IPS-20b (cell line): Measurements from ENCODE around the gene IGF2BP2.

Experiments used
- H3K27ac ChIP-seq: one replicate; pipeline ENCODE4 v1.5.1; 2013; ENCODE audit warnings: low read length
- H3K27me3 ChIP-seq: 2 replicates; pipeline ENCODE4 v1.6.1; 2013; ENCODE audit warnings: mild to moderate bottlenecking, low read length, inconsistent platforms; ENCODE audit not compliant: insufficient read depth
- H3K36me3 ChIP-seq: 2 replicates; pipeline ENCODE4 v1.6.1; 2013; ENCODE audit warnings: low read depth, mild to moderate bottlenecking, inconsistent platforms, low read length, moderate library complexity; ENCODE audit not compliant: insufficient read depth
- H3K4me1 ChIP-seq: 2 replicates; pipeline ENCODE4 v1.6.1; 2013; ENCODE audit warnings: mild to moderate bottlenecking, control low read depth, inconsistent platforms, low read length, moderate library complexity; ENCODE audit not compliant: insufficient read depth
- H3K4me3 ChIP-seq: 2 replicates; pipeline ENCODE4 v1.5.1; 2013; ENCODE audit warnings: mild to moderate bottlenecking, low read length, inconsistent platforms
- H3K9ac ChIP-seq: 2 replicates; pipeline ENCODE4 v1.6.1; 2013; ENCODE audit warnings: low read depth, mild to moderate bottlenecking, inconsistent platforms, low read length, moderate library complexity
- H3K9me3 ChIP-seq: 2 replicates; pipeline ENCODE4 v1.6.1; 2013; ENCODE audit warnings: mild to moderate bottlenecking, low read depth, low read length, inconsistent platforms; ENCODE audit not compliant: insufficient read depth

Gene IGF2BP2

DNA sequence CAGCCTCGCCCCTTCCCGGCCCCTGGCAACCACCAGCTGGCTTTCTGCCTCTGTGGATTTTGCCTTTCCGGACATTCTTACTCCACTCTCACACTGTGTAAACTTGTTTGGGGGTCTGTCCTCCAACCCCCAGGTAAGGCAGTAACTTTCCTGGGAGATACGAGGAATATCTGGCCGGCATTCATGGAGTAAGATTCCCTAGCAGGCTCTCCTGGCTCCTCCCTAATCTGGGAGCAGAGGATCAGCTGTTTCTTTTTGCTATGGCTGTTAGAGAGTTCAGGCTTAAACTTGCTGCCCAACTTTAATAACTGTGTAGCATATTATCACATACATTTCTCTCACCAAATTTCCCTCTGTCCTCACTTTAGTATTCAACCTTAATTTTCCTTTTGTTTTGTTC, 64.3 kb downstream of the IGF2BP2 start:
- H3K27ac ChIP-seq: no peak overlapping the region
- peaks cover 22% of the 10 kb centered on the region for H3K36me3 ChIP-seq
- no peak overlapping the region for H3K9ac ChIP-seq
- no peak overlapping the region for H3K4me3 ChIP-seq
- H3K9me3 ChIP-seq: peaks cover 16% of the 10 kb centered on the region
- H3K27me3 ChIP-seq: no peaks in the 10 kb centered on the region
- H3K4me1 ChIP-seq: peaks cover 35% of the 10 kb centered on the region

DNA sequence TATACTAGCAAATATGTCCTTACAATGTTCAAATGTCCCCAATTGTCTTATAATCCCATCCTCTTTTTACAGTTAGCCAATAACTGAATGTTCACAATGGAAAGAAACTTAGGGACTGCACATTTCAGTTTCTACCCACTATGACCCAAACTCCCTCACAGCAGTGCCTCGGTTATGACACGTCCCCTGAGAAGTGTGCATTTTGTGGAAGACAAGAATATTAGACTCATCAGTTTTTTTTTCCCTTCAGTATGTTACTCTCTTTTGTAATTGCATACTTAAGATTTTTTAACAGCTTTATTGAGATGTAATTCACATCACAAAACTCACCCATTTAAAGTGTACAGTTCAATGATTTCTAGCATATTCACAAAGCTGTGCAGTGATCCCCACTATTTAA, 64.8 kb downstream of the IGF2BP2 start:
- H3K4me1 ChIP-seq: peaks cover 35% of the 10 kb centered on the region
- no peak overlapping the region for H3K27ac ChIP-seq
- H3K4me3 ChIP-seq: no peak overlapping the region
- peaks cover 27% of the 10 kb centered on the region for H3K36me3 ChIP-seq
- peaks cover 20% of the 10 kb centered on the region for H3K9me3 ChIP-seq
- H3K27me3 ChIP-seq: no peaks in the 10 kb centered on the region
- H3K9ac ChIP-seq: no peak overlapping the region

DNA sequence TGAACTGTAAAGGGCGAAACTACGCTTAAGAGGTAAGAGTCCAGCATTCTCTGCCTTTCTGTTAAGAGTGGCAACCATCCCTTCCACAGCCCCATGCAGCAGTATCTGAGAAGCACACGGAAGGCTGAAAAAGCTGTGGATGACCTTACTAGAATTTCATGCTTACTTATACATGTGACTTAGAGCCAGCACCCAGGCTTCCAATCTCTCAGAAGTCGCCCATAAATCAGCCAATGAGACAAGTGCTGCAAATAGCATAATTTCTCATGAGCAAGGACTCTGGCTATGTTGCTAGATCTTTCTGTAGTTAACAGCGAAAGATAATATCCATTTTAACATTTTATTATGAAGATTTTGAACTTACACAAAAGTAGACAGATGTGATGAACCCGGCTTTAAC, 65.3 kb downstream of the IGF2BP2 start:
- no peak overlapping the region for H3K4me3 ChIP-seq
- H3K27me3 ChIP-seq: no peaks in the 10 kb centered on the region
- H3K9ac ChIP-seq: no peak overlapping the region
- H3K27ac ChIP-seq: no peak overlapping the region
- H3K36me3 ChIP-seq: peaks cover 28% of the 10 kb centered on the region
- peaks cover 34% of the 10 kb centered on the region for H3K4me1 ChIP-seq
- peaks cover 21% of the 10 kb centered on the region for H3K9me3 ChIP-seq

DNA sequence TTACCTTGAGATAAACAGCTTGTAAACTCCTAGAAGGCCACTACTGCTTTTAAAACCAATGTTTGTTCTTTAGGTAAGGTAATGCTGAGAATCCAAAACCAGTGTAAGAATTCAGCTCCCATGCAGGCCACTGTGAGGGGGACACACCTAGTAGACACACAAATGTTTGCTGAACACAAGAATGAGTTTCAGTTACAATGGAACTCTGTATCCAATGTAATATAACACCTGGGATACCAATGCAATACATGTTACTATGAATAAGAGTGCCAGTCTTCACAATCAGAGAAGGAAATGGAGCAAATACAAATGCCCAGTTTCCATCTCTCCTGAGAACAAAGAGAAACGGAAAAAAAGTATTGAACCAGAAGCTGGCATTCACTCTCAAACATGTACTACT, 65.9 kb downstream of the IGF2BP2 start:
- no peak overlapping the region for H3K4me3 ChIP-seq
- H3K27ac ChIP-seq: no peak overlapping the region
- no peaks in the 10 kb centered on the region for H3K27me3 ChIP-seq
- no peak overlapping the region for H3K9ac ChIP-seq
- peaks cover 28% of the 10 kb centered on the region for H3K36me3 ChIP-seq
- H3K4me1 ChIP-seq: peaks cover 36% of the 10 kb centered on the region
- H3K9me3 ChIP-seq: peaks cover 21% of the 10 kb centered on the region

DNA sequence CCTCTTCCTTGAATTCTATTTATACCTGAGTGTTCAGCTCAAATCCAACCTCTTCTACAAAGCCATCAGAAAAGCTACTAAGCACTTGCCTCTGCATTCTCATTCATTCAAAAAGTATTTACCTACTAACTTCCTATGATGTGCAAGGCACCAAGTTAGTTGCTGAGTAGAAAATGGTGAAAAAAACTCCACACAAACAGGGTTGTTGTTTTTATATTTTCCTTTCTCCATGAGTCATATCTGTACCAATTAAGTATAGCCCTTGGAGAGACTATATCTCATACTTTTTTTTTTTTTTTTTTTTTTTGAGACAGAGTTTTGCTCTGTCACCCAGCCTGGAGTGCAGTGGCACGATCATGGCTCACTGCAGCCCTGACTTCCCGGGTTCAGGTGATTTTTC, 67.7 kb downstream of the IGF2BP2 start:
- no peak overlapping the region for H3K27ac ChIP-seq
- no peak overlapping the region for H3K9ac ChIP-seq
- H3K36me3 ChIP-seq: peaks cover 32% of the 10 kb centered on the region
- no peaks in the 10 kb centered on the region for H3K27me3 ChIP-seq
- peaks cover 32% of the 10 kb centered on the region for H3K4me1 ChIP-seq
- no peak overlapping the region for H3K4me3 ChIP-seq
- H3K9me3 ChIP-seq: peaks cover 21% of the 10 kb centered on the region

DNA sequence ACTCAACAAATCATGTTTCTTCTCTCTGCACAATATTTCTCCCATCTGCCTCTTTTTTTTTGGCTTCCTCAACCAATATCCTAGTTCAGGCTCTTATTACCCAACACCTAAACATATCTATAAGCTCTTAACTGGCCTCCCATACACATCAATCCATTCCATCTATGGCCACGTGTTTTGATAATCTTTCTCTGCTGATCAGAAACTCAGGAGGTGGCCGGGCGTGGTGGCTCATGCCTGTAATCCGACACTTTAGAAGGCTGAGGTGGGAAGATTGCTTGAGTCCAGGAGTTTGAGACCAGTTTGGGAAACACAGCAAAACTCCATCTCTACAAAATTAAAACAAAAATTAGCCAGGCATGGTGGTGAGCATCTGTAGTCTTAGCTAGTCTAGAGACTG, 68.4 kb downstream of the IGF2BP2 start:
- peaks cover 32% of the 10 kb centered on the region for H3K36me3 ChIP-seq
- H3K4me3 ChIP-seq: no peak overlapping the region
- no peak overlapping the region for H3K9ac ChIP-seq
- H3K9me3 ChIP-seq: peaks cover 21% of the 10 kb centered on the region
- H3K27me3 ChIP-seq: no peaks in the 10 kb centered on the region
- H3K27ac ChIP-seq: no peak overlapping the region
- peaks cover 32% of the 10 kb centered on the region for H3K4me1 ChIP-seq

DNA sequence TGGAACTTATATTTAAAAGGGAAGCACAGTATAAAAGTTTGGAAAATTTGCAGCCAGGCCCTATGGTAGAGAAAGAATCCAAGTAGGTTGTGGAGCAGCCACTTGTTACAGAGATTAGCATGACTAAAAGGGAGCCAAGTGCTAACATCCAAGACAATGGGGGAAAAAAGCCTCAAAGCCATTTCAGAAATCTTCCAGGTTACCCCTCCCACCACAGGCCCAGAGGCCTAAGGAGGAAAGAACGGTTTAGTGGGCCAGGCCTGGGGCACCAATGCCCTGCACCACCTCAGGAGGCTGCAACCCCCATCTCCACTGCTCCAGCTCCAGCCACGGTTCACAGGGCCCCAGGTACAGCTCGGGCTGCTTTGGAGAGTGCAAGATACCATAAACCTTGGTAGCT, 69.9 kb downstream of the IGF2BP2 start:
- no peaks in the 10 kb centered on the region for H3K27me3 ChIP-seq
- peaks cover 34% of the 10 kb centered on the region for H3K4me1 ChIP-seq
- H3K36me3 ChIP-seq: peaks cover 32% of the 10 kb centered on the region
- peak overlapping the region; percentile 54 for H3K4me3 ChIP-seq
- H3K27ac ChIP-seq: no peak overlapping the region
- H3K9me3 ChIP-seq: peaks cover 21% of the 10 kb centered on the region
- no peak overlapping the region; the same call in 1 of the 2 replicates for H3K9ac ChIP-seq

DNA sequence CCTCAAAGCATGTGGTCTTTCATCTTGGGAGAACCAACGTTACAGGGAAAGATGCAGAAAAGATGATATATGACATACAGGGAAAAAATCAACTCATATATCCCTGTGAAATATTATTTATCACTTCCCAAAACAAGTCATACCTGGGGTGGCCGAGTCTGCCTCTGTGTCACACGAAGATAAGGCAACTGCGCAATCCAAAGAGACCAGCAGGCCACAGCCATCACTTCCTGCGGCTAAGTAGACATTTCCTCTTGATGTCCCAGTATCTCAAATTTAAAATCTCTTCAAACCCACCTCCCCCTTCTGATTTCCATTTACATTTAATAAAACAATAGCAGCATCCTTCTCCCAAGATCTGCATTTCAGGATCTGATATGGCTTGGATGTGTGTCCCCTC, 71.5 kb downstream of the IGF2BP2 start:
- Histone ChIP-seq H3K4me1 (peaks cover 31% of the 10 kb centered on the region), H3K36me3 (peaks cover 29% of the 10 kb centered on the region), H3K9me3 (peaks cover 21% of the 10 kb centered on the region), H3K27ac (no peak overlapping the region), H3K4me3 (no peak overlapping the region), H3K9ac (no peak overlapping the region), H3K27me3 (no peaks in the 10 kb centered on the region)

DNA sequence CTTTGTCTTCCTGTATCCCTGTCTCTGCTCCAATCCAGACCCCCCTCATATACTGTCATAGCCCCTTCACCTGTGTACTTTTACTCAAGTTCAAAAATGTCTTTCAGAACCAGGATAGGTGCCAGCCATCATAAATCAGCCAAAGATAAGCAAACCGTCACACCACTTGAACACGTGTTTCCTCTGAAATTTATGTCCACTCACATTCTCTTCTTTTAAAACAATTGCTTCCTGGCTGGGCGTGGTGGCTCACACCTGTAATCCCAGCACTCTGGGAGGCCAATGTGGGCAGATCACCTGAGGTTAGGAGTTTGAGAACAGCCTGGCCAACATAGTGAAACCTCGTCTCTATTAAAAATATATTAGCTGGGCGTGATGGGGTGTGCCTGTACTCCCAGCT, 74.1 kb downstream of the IGF2BP2 start:
- peaks cover 7% of the 10 kb centered on the region for H3K9me3 ChIP-seq
- H3K9ac ChIP-seq: no peak overlapping the region
- no peak overlapping the region for H3K27ac ChIP-seq
- no peaks in the 10 kb centered on the region for H3K27me3 ChIP-seq
- peaks cover 34% of the 10 kb centered on the region for H3K4me1 ChIP-seq
- H3K36me3 ChIP-seq: peaks cover 11% of the 10 kb centered on the region
- H3K4me3 ChIP-seq: 0 out of 2 replicates have a peak overlapping the region, but pooled peaks have one; percentile 2

DNA sequence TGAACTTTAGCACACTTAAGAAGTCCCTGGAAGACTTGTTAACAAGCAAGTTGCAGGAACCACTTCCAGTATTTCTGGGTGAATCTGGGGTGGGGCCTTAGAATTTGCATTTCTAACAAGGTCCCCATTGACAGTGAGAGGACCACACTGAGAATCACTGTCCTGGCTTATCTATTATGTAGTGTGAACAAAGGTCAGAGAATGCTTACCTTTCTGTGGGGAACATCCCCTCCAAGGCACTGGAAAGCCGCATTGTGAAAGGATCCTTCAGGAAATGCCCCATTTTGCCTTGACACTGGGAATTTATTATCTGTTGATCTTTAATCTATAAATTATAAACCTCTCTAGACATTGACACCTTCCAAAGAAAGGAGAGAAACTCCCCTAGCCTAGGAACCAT, 74.8 kb downstream of the IGF2BP2 start:
- no peak overlapping the region for H3K27ac ChIP-seq
- 0 out of 2 replicates have a peak overlapping the region, but pooled peaks have one; percentile 2 for H3K4me3 ChIP-seq
- H3K9ac ChIP-seq: no peak overlapping the region
- H3K27me3 ChIP-seq: no peaks in the 10 kb centered on the region
- H3K9me3 ChIP-seq: no peaks in the 10 kb centered on the region
- peaks cover 41% of the 10 kb centered on the region for H3K4me1 ChIP-seq
- H3K36me3 ChIP-seq: peaks cover 4% of the 10 kb centered on the region

DNA sequence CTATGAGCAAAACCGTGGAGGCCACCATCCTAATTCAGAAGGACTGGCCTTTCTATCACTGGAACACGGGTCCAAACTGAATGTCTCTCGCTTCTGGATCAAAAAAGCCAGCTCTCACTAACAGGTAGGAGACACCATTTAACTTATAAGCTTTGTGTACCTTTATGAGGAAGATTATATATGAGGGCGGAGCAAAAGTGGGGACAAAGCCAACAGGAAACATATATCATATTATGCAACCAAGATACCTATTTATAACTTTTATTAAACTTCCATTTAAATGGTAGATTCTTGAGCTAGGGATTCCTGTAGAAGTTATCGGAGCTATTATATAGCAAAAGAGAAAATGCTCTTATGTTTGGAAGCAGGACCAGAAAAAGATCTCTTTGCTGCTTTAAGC, 78.4 kb downstream of the IGF2BP2 start:
- Histone ChIP-seq H3K9ac (no peak overlapping the region), H3K4me1 (peaks cover 31% of the 10 kb centered on the region), H3K36me3 (no peaks in the 10 kb centered on the region), H3K27ac (no peak overlapping the region), H3K4me3 (no peak overlapping the region), H3K9me3 (no peaks in the 10 kb centered on the region), H3K27me3 (no peaks in the 10 kb centered on the region)

DNA sequence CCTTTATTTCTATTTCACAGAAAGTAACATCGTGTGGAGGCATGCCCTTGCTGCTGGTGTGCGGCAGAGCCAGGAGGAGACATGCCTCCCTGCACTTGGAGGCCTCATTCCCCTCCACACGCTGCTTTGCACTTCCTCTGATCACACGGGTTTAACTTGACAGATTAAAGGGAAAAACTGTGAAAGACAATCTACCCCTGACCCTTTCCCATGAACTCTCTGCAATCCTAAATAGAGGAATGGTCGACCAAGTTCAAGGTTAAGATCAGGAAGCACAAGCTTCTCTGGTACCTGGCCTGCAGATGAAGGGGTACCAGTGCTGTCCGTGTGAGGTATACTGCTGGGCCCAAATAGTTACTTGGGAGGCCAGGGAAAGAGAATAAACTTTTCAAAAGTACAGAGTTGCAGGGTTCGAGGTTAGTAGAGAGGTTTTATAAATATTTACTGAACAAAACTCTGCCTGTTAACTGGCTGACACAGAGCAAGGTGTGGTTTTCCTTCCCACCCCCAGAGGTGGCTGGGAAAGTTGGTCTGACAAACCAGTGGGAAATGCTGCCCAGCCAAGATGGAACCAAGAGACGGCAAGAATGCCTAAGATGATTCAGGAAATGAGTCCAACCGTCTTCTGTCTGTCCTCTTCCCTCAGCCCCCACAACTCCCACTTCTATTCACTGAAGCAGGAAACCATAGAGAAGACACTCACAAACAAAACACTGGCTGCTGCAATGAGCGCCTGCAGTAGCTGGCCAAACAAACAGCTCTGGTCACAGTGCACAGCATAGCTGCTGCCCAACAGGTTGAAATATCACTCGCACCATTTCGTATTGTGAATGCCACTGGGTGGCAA, 79.6 kb downstream of the IGF2BP2 start:
- Histone ChIP-seq H3K27ac (no peak overlapping the region), H3K4me3 (no peak overlapping the region), H3K36me3 (no peaks in the 10 kb centered on the region), H3K9ac (no peak overlapping the region), H3K9me3 (no peaks in the 10 kb centered on the region), H3K4me1 (peaks cover 25% of the 10 kb centered on the region), H3K27me3 (no peaks in the 10 kb centered on the region)
